OCI-LY1 (cell line): ENCODE measurements around the gene TSR3.

Experiments used
- H2AFZ ChIP-seq: fragments of 200-600 bp; sonication (generic), shearing (Covaris generic); 2 replicates; pipeline ENCODE4 v1.6.0; 2014; ENCODE audit warnings: antibody characterized with exemption, mild to moderate bottlenecking, low read length
- H3F3A ChIP-seq: fragments of 200-600 bp; sonication (generic), shearing (Covaris generic); 2 replicates; pipeline ENCODE4 v1.6.0; 2014; ENCODE audit warnings: mild to moderate bottlenecking, antibody characterized with exemption, low read length, moderate library complexity; ENCODE audit not compliant: insufficient read depth
- H3K27ac ChIP-seq: fragments of 200-600 bp; sonication (generic); 2 replicates; pipeline ENCODE4 v1.5.1; 2014; ENCODE audit warnings: low read length, mixed run types, mild to moderate bottlenecking, low read depth; ENCODE audit not compliant: poor library complexity, severe bottlenecking
- H3K27me3 ChIP-seq: fragments of 200-600 bp; sonication (generic); 2 replicates; pipeline ENCODE4 v1.6.0; 2014; ENCODE audit warnings: antibody characterized with exemption, mild to moderate bottlenecking, low read length, moderate library complexity; ENCODE audit not compliant: insufficient read depth
- H3K36me3 ChIP-seq: fragments of 200-600 bp; sonication (generic); 2 replicates; pipeline ENCODE4 v1.6.1; 2014; ENCODE audit warnings: mild to moderate bottlenecking, antibody characterized with exemption, low read length, moderate library complexity, mixed read lengths; ENCODE audit not compliant: insufficient read depth
- H3K4me1 ChIP-seq: fragments of 200-600 bp; sonication (generic); 2 replicates; pipeline ENCODE4 v1.5.1; 2014; ENCODE audit warnings: mild to moderate bottlenecking, low read length, moderate library complexity; ENCODE audit not compliant: insufficient read depth, severe bottlenecking
- H3K4me2 ChIP-seq: fragments of 200-600 bp; sonication (generic), shearing (Covaris generic); 2 replicates; pipeline ENCODE4 v1.6.1; 2014; ENCODE audit warnings: low read length
- H3K4me3 ChIP-seq: fragments of 200-600 bp; sonication (generic); 2 replicates; pipeline ENCODE4 v1.5.1; 2014; ENCODE audit warnings: low read length, low read depth, mild to moderate bottlenecking, mixed read lengths; ENCODE audit not compliant: poor library complexity, severe bottlenecking
- H3K79me2 ChIP-seq: fragments of 200-600 bp; shearing (Covaris generic); 2 replicates; pipeline ENCODE4 v1.6.1; 2016; ENCODE audit warnings: mixed run types, low read length, mixed read lengths; ENCODE audit not compliant: insufficient read depth
- H3K9ac ChIP-seq: fragments of 200-600 bp; sonication (generic), shearing (Covaris generic); 2 replicates; pipeline ENCODE4 v1.6.1; 2014; ENCODE audit warnings: mild to moderate bottlenecking, low read length, mixed read lengths
- H3K9me2 ChIP-seq: fragments of 200-600 bp; sonication (generic), shearing (Covaris generic); 2 replicates; pipeline ENCODE4 v1.6.1; 2014; ENCODE audit warnings: low read depth, mild to moderate bottlenecking, low read length, mixed read lengths
- H3K9me3 ChIP-seq: fragments of 200-600 bp; shearing (Covaris generic); 2 replicates; pipeline ENCODE4 v1.6.1; 2014; ENCODE audit warnings: low read length, mixed read lengths
- H4K20me1 ChIP-seq: fragments of 200-600 bp; sonication (generic), shearing (Covaris generic); 2 replicates; pipeline ENCODE4 v1.6.0; 2016; ENCODE audit warnings: mild to moderate bottlenecking, low read length; ENCODE audit not compliant: insufficient read depth
- CTCF ChIP-seq: fragments of 200-600 bp; sonication (generic), shearing (Covaris generic); IDR thresholded peaks from 2 replicates; pipeline ENCODE4 v1.5.1; 2017; ENCODE audit warnings: mild to moderate bottlenecking, antibody characterized with exemption, low read length, moderate library complexity, mixed read lengths
- EZH2 ChIP-seq: fragments of 200-600 bp; sonication (generic), shearing (Covaris generic); IDR thresholded peaks from 2 replicates; pipeline ENCODE4 v1.8.0; 2017; ENCODE audit warnings: borderline replicate concordance, mixed run types, mild to moderate bottlenecking, antibody characterized with exemption, low read length, moderate library complexity, mixed read lengths

The TSR3 gene

GRCh38 chr16:1366060-1366711 is 14.5 kb upstream of the TSR3 start:
- Histone ChIP-seq H4K20me1 (no peaks in the 10 kb centered on the region), H3K36me3 (peaks cover 69% of the 10 kb centered on the region), H3F3A (0 out of 2 replicates have a peak, but pooled peaks cover 3% of the 10 kb centered on the region), H3K9ac (no peak overlapping the region), H3K4me2 (no peak overlapping the region), H3K9me3 (no peaks in the 10 kb centered on the region), H3K27ac (no peak overlapping the region), H2AFZ (no peak overlapping the region), H3K27me3 (no peaks in the 10 kb centered on the region), H3K79me2 (no peaks in the 10 kb centered on the region), H3K4me1 (no peaks in the 10 kb centered on the region), H3K9me2 (no peaks in the 10 kb centered on the region), H3K4me3 (no peak overlapping the region)
- TF ChIP-seq EZH2 (no peak), CTCF (no peak)

- H3F3A ChIP-seq, result 0 out of 2 replicates have a peak, but pooled peaks cover 3% of the 10 kb centered on the region
- no peak overlapping the region for H2AFZ ChIP-seq
- H4K20me1 ChIP-seq, result no peaks in the 10 kb centered on the region
- no peaks in the 10 kb centered on the region for H3K4me1 ChIP-seq
- TF ChIP-seq EZH2, result no peak
- no peak for TF ChIP-seq CTCF
- no peak overlapping the region for H3K9ac ChIP-seq
- no peaks in the 10 kb centered on the region for H3K9me2 ChIP-seq
- H3K79me2 ChIP-seq, result no peaks in the 10 kb centered on the region
- no peak overlapping the region for H3K4me2 ChIP-seq
- H3K4me3 ChIP-seq, result no peak overlapping the region
- H3K36me3 ChIP-seq, result peaks cover 77% of the 10 kb centered on the region
- H3K27me3 ChIP-seq, result no peaks in the 10 kb centered on the region
- H3K9me3 ChIP-seq, result no peaks in the 10 kb centered on the region
- H3K27ac ChIP-seq, result no peak overlapping the region
Measured at GRCh38 chr16:1364510-1364909, 12.8 kb upstream of the TSR3 start.

- Histone ChIP-seq H3K9me2 (no peaks in the 10 kb centered on the region), H3K9me3 (no peaks in the 10 kb centered on the region), H3K27me3 (no peaks in the 10 kb centered on the region), H3K36me3 (peaks cover 78% of the 10 kb centered on the region), H2AFZ (no peak overlapping the region), H3K79me2 (no peaks in the 10 kb centered on the region), H3K9ac (no peak overlapping the region), H4K20me1 (no peaks in the 10 kb centered on the region), H3F3A (0 out of 2 replicates have a peak, but pooled peaks cover 3% of the 10 kb centered on the region), H3K4me2 (no peak overlapping the region), H3K4me1 (no peaks in the 10 kb centered on the region), H3K27ac (no peak overlapping the region), H3K4me3 (no peak overlapping the region)
- TF ChIP-seq CTCF, result peak; percentile 93
- TF ChIP-seq EZH2, result no peak
Measured at GRCh38 chr16:1363501-1364041, 11.9 kb upstream of the TSR3 start.
